A549 (cell line): ENCODE data around the gene IVD. TPM values are rescaled to one million over a fixed set of nuclear protein-coding genes. Genes with fewer than 3 reads are reported as not detected.
A peak's percentile ranks its signal among the peaks of the same experiment; 100 is the strongest.

Source experiments
- ATAC-seq, 2 experiments: fragments of 200-7000 bp in 1 of 2; fragments of >200 bp in 1 of 2; cut with Nextera tagmentation in 1 of 2; cut with Tn5 transposase in 1 of 2; 3 replicates each; pipeline versions ENCODE4 v1.8.0 to v1.9.1; 2018 to 2020; ENCODE audit warnings: mild to moderate bottlenecking in 1 of 2, moderate library complexity in 1 of 2
- CTCF ChIA-PET: fragments of 300-600 bp; sonication (Branson Sonifier 250); formaldehyde crosslinking; extraction: SDS; loops from one replicate; lab custom pipeline; 2021; ENCODE audit warnings: antibody characterized with exemption, inconsistent platforms; lab: Yijun Ruan, JAX
- POLR2A ChIA-PET: fragments of 350-600 bp; formaldehyde crosslinking; extraction: SDS; loops from one replicate; lab custom pipeline; 2021; ENCODE audit warnings: antibody characterized with exemption, inconsistent platforms; lab: Yijun Ruan, JAX
- DNase-seq, 2 experiments: peaks; one replicate each; pipeline versions ENCODE4 v3.0.0 to v3.0.0-alpha.2; 2011 to 2016; ENCODE audit warnings: low read depth in 1 of 2, low spot score in 1 of 2
- FAIRE-seq: peaks from 2 replicates; lab custom pipeline; 2011; peaks lifted over from hg19 to GRCh38; lab: Jason Lieb, UNC
- H3K27ac ChIP-seq, 2 experiments: fragments of >200 bp; sonication (Bioruptor Twin); formaldehyde crosslinking; 3 replicates each; pipeline ENCODE4 v1.5.1; 2016 to 2017
- H3K4me1 ChIP-seq: fragments of >200 bp; sonication (Bioruptor Twin); formaldehyde crosslinking; 3 replicates; pipeline ENCODE4 v1.6.1; 2016
- H3K4me2 ChIP-seq: fragments of >200 bp; sonication (Bioruptor Twin); formaldehyde crosslinking; 3 replicates; pipeline ENCODE4 v1.6.1; 2016
- H3K4me3 ChIP-seq: fragments of >200 bp; sonication (Bioruptor Twin); formaldehyde crosslinking; 3 replicates; pipeline ENCODE4 v1.5.1; 2016
- H3K9me3 ChIP-seq: fragments of >200 bp; sonication (Bioruptor Twin); formaldehyde crosslinking; 3 replicates; pipeline ENCODE4 v1.6.1; 2016
- CEBPB ChIP-seq, 2 experiments: fragments of >200 bp in 1 of 2; sonication (Bioruptor Twin) in 1 of 2; formaldehyde crosslinking in 1 of 2; IDR thresholded peaks; 2 replicates each; pipeline ENCODE4 v1.6.1; 2012 to 2016
- CHD4 ChIP-seq: fragments of 200-600 bp; sonication (generic); IDR thresholded peaks from 2 replicates; pipeline ENCODE4 v1.6.1; 2016; ENCODE audit warnings: antibody characterized with exemption, mild to moderate bottlenecking, borderline replicate concordance
- CTCF ChIP-seq: fragments of >200 bp; sonication (Bioruptor Twin); formaldehyde crosslinking; IDR thresholded peaks from 3 replicates; pipeline ENCODE4 v1.5.1; 2016
- EHF ChIP-seq: fragments of 250-450 bp; sonication (Bioruptor Pico); IDR thresholded peaks from 2 replicates; pipeline ENCODE4 v1.5.0; 2020; ENCODE audit warnings: mild to moderate bottlenecking
- EP300 ChIP-seq, 2 experiments: fragments of >200 bp; sonication (Bioruptor Twin); formaldehyde crosslinking; IDR thresholded peaks; 2 replicates in 1 of 2; 3 replicates in 1 of 2; pipeline ENCODE4 v1.6.1; 2016 to 2017
- ESRRA ChIP-seq: fragments of 150-350 bp; IDR thresholded peaks from 2 replicates; pipeline ENCODE4 v1.6.1; 2014; ENCODE audit warnings: mild to moderate bottlenecking, low read length, borderline replicate concordance
- FOSL2 ChIP-seq, 2 experiments: fragments of 450-650 bp in 1 of 2; fragments of >200 bp in 1 of 2; sonication (Bioruptor Twin) in 1 of 2; formaldehyde crosslinking; IDR thresholded peaks; 2 replicates each; pipeline versions ENCODE4 v1.5.0 to v1.6.1; 2016 to 2020; ENCODE audit warnings: mild to moderate bottlenecking in 1 of 2, moderate library complexity in 1 of 2
- GATA3 ChIP-seq: IDR thresholded peaks from 2 replicates; pipeline ENCODE4 v1.6.1; 2012; ENCODE audit warnings: borderline replicate concordance
- HDAC2 ChIP-seq: fragments of 200-600 bp; sonication (generic); IDR thresholded peaks from 2 replicates; pipeline ENCODE4 v1.6.1; 2016
- HOXA7 ChIP-seq: fragments of 250-450 bp; sonication (Bioruptor Pico); IDR thresholded peaks from 2 replicates; pipeline ENCODE4 v1.5.0; 2020; ENCODE audit warnings: mild to moderate bottlenecking, moderate library complexity
- KDM5A ChIP-seq: fragments of 200-600 bp; sonication (generic); IDR thresholded peaks from 2 replicates; pipeline ENCODE4 v1.6.1; 2016; ENCODE audit warnings: antibody characterized with exemption, mild to moderate bottlenecking
- MAFK ChIP-seq: fragments of 450-650 bp; IDR thresholded peaks from 2 replicates; pipeline ENCODE4 v1.6.1; 2014; ENCODE audit not compliant: partially characterized antibody
- MAX ChIP-seq: IDR thresholded peaks from 2 replicates; pipeline ENCODE4 v1.6.1; 2012
- PBX3 ChIP-seq: IDR thresholded peaks from 2 replicates; pipeline ENCODE4 v1.6.1; 2012
- RAD21 ChIP-seq, 2 experiments: fragments of >200 bp in 1 of 2; sonication (Bioruptor Twin) in 1 of 2; formaldehyde crosslinking in 1 of 2; IDR thresholded peaks in 1 of 2; conservative IDR thresholded peaks in 1 of 2; 2 replicates in 1 of 2; 3 replicates in 1 of 2; pipeline ENCODE4 v1.6.1; 2012 to 2018; ENCODE audit warnings: inconsistent platforms in 1 of 2
- RARB ChIP-seq: fragments of 250-450 bp; sonication (Bioruptor Pico); IDR thresholded peaks from 2 replicates; pipeline ENCODE4 v1.8.0; 2021; ENCODE audit warnings: mild to moderate bottlenecking, moderate library complexity
- REST ChIP-seq: fragments of 200-600 bp; sonication (generic); IDR thresholded peaks from 2 replicates; pipeline ENCODE4 v1.6.1; 2016; ENCODE audit warnings: antibody characterized with exemption, mild to moderate bottlenecking, moderate library complexity
- SMC3 ChIP-seq: fragments of >200 bp; sonication (Bioruptor Twin); formaldehyde crosslinking; IDR thresholded peaks from 3 replicates; pipeline ENCODE4 v1.6.1; 2018; ENCODE audit warnings: inconsistent platforms
- TFCP2L1 ChIP-seq: fragments of 250-450 bp; sonication (Bioruptor Pico); IDR thresholded peaks from 2 replicates; pipeline ENCODE4 v1.5.0; 2021; ENCODE audit warnings: mild to moderate bottlenecking
- TP53 ChIP-seq: fragments of 250-450 bp; sonication (Bioruptor Pico); IDR thresholded peaks from 2 replicates; pipeline ENCODE4 v1.5.0; 2021; ENCODE audit warnings: mild to moderate bottlenecking, moderate library complexity
- WGBS: methylation state at CpG from one replicate; pipeline ENCODE4 v1.1.6; 2017; ENCODE audit errors: missing lambda C conversion rate; 5-methylcytosine and 5-hydroxymethylcytosine counted together
- polyA plus RNA-seq, 4 experiments: library from polyadenylated mRNA; depleted of rRNA in 3 of 4; stranded (reverse); fragments of >200 nt; fragmentation: RNase III in 1 of 4; extraction: RNeasy Plus Mini Kit Qiagen cat#74134 plus additional on column Dnase treatment in 1 of 4; gene quantifications; 2 replicates in 3 of 4; 3 replicates in 1 of 4; pipeline ENCODE4 v1.2.3, GENCODE V29; 2011 to 2017

The IVD gene
- polyA plus RNA-seq, 2 of the 4 experiments (the other 2 are of a cell fraction): 10.2 to 12.4 TPM

GRCh38 chr15:40420793-40421192 lies 15.2 kb downstream of the IVD start (continued):
- no peak for TF ChIP-seq CHD4

GRCh38 chr15:40421246-40422157 lies 15.9 kb downstream of the IVD start:
- Histone ChIP-seq H3K4me1 (peaks cover 4% of the 10 kb centered on the region; the same call in 2 of the 3 replicates), H3K27ac (no peak overlapping the region), H3K9me3 (no peaks in the 10 kb centered on the region), H3K4me2 (peak overlapping the region; percentile 47; the same call in 2 of the 3 replicates), H3K4me3 (no peak overlapping the region)
- ChIA-PET CTCF (interaction anchor here (0.7 to 8.4 kb wide), 44 partner anchors 9 to 839 kb away, joined by 3 to 59 read pairs (median 4); partner anchors contain the start of genes ANKRD63, BAHD1, CCDC9B and INAFM2), POLR2A (no interaction called here)
- FAIRE-seq: no peak
- peak; percentile 97 for ATAC-seq
- WGBS: 37% methylated on average over 24 of the region's 31 CpGs
- peak; percentile 55 to 63 for DNase-seq
- peak; percentile 81 to 85 for TF ChIP-seq RAD21 (conservative IDR thresholded peaks at IDR 0.05 in 1 of 2, IDR thresholded peaks at IDR 0.05 in 1 of 2)
- no peak for TF ChIP-seq HOXA7
- no peak for TF ChIP-seq MAFK
- no peak for TF ChIP-seq HDAC2
- peak; percentile 73 for TF ChIP-seq SMC3
- no peak for TF ChIP-seq KDM5A
- no peak for TF ChIP-seq CEBPB (IDR thresholded peaks at IDR 0.05)
- no peak for TF ChIP-seq TFCP2L1 (CRISPR knock-in tag)
- TF ChIP-seq EP300 (IDR thresholded peaks at IDR 0.05): no peak
- TF ChIP-seq MAX: no peak
- peak; percentile 68 for TF ChIP-seq CTCF
- TF ChIP-seq RARB: no peak

- Histone ChIP-seq H3K27ac (no peak overlapping the region), H3K4me2 (no peak overlapping the region), H3K9me3 (no peaks in the 10 kb centered on the region)
- POLR2A ChIA-PET: no interaction called here
- TF ChIP-seq TP53 (CRISPR knock-in tag): no peak
- TF ChIP-seq PBX3: no peak
- no peak for TF ChIP-seq FOSL2 (IDR thresholded peaks at IDR 0.05)
- no peak for TF ChIP-seq FOSL2 (CRISPR knock-in tag; IDR thresholded peaks at IDR 0.05)
- no peak for TF ChIP-seq EHF
- TF ChIP-seq HOXA7: no peak
- TF ChIP-seq MAX: no peak
- TF ChIP-seq GATA3: no peak
- TF ChIP-seq REST: no peak
- TF ChIP-seq ESRRA: no peak
- TF ChIP-seq SMC3: no peak
- TF ChIP-seq, all 56 proteins: peak for 0
- DNase-seq: no peak
- no peak overlapping the region for H3K4me3 ChIP-seq
- ATAC-seq: no peak
- CTCF ChIA-PET: interaction anchor here (0.7 to 8.4 kb wide), 13 partner anchors 25 to 151 kb away, joined by 3 to 59 read pairs (median 4); partner anchors contain the start of gene INAFM2
- H3K4me1 ChIP-seq: peaks cover 4% of the 10 kb centered on the region; the same call in 2 of the 3 replicates
- WGBS: 74% methylated on average over 5 of the region's 6 CpGs
- FAIRE-seq: no peak
These were observed 19.0 kb downstream of the IVD start for GRCh38 chr15:40424483-40425115.
